Fibroblast of the aortic adventitia (primary cell): Measurements from ENCODE around the gene CIROP. TPM values are rescaled to one million over a fixed set of nuclear protein-coding genes. Genes with fewer than 3 reads are reported as not detected.
A peak's percentile ranks its signal among the peaks of the same experiment; 100 is the strongest.

ENCODE experiments used
- DNase-seq: peaks from one replicate; pipeline ENCODE4 v3.0.0-alpha.2; 2010; ENCODE audit warnings: low read depth
- H3K4me3 ChIP-seq: 2 replicates; pipeline ENCODE4 v1.5.1; 2011; ENCODE audit warnings: low read depth, mild to moderate bottlenecking, control low read depth, low read length, moderate library complexity
- CTCF ChIP-seq: IDR thresholded peaks from 2 replicates; pipeline ENCODE4 v1.5.1; 2011; ENCODE audit warnings: mild to moderate bottlenecking, low read length, control low read depth, inconsistent platforms; ENCODE audit not compliant: insufficient read depth
- total RNA-seq: library from RNA; depleted of rRNA; stranded (reverse); fragments of >200 nt; gene quantifications from 2 replicates; pipeline ENCODE4 v1.2.3, GENCODE V29; 2012; ENCODE audit warnings: low replicate concordance

CIROP gene
- total RNA-seq, 1 donor, result 1.8 TPM

DNA sequence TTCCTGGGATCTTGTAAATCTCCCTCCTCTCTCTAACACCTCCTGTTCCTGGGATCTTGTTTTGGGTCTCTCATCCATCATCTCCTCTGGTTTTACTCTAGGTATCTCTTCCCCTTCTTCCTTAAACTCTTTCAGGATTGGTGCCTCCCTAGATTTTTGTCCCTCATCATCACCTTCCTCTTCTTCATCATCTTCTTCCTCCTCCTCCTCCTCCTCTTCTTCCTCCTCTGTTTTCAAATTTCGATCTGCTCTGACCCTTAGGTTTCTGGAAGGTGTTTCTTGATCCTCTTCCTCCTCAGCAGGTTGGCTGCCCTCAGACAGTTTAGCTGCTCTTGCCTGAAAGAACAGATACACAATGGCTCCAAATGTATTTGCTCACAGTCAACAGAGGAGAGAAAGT, 24.3 kb downstream of the CIROP start:
- no peak for TF ChIP-seq CTCF
- H3K4me3 ChIP-seq, result no peak overlapping the region
- DNase-seq, result no peak

- TF ChIP-seq CTCF, result no peak
- H3K4me3 ChIP-seq, result no peak overlapping the region
- DNase-seq, result no peak
Measured at GRCh38 chr14:23079716-23080115, 25.1 kb downstream of the CIROP start.

GRCh38 chr14:23078692-23079116, 26.1 kb downstream of the CIROP start:
- no peak overlapping the region for H3K4me3 ChIP-seq
- DNase-seq, result peak; percentile 97
- TF ChIP-seq CTCF, result peak; percentile 21

DNA sequence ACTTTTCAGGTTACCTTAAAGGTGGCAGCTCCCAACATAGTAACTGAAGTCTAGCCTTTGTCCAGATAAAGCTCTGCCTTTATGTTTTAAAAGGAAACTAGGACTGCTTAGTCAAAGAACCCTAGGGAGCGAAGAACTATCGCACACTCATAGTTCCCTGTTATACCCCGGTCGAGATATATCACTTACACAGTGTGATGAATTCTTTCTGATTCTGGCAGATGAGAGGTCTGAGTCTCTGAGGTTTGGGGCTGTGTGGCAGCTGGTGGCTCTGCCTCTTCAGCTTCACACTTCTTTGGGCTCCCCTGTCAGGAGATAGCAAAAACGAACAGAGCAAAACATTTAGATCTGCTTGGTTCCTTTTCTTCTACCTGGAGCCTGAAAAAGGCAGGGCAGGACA, 26.8 kb downstream of the CIROP start:
- TF ChIP-seq CTCF, result no peak
- no peak for DNase-seq
- no peak overlapping the region for H3K4me3 ChIP-seq

GRCh38 chr14:23076785-23077408, 27.9 kb downstream of the CIROP start:
- DNase-seq, result peak; percentile 63
- H3K4me3 ChIP-seq, result no peak overlapping the region
- TF ChIP-seq CTCF, result peak; percentile 65

GRCh38 chr14:23074906-23075305, 29.9 kb downstream of the CIROP start:
- no peak for DNase-seq
- TF ChIP-seq CTCF, result no peak

DNA sequence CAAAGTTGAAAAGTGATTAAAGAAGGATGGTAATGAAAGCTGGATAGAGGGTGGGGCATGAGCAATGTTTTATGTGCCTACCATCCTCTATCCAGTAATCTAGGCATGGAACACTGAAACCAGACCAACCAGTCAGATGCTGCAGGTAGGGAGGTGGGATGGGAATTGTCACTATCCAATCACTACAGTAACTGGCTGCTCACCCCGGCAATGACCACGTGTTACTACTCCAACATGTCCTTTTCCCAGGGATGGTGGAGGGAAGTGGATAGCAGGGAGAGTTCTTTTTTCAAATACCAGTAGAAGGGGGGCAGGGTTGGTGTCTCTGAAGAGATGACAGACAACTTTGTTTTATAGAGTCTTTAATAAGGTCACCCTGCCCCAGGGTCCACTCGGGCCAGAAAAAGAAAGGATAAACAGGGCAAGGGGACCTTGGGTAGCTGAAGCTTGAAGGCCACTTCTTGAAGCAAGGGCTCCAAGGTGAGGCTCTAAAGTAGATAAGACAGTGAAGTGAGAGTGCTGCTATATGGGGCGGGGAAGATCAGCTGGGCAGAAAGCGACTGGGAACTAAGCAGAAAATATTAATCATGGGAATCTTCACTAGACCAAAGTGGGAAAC, 32.8 kb downstream of the CIROP start:
- TF ChIP-seq CTCF, result no peak
- no peak for DNase-seq
- H3K4me3 ChIP-seq, result peak overlapping the region; percentile 49

More at GRCh38 chr14:23074906-23075305, 29.9 kb downstream of the CIROP start:
- no peak overlapping the region for H3K4me3 ChIP-seq
